ENCODE results near the gene PPFIA1.
"Not testable (repeated sequence)": the region's sequence is repeated elsewhere in the genome, so short reads cannot be mapped to it uniquely, and the experiment has no call there.

The PPFIA1 gene

DNA sequence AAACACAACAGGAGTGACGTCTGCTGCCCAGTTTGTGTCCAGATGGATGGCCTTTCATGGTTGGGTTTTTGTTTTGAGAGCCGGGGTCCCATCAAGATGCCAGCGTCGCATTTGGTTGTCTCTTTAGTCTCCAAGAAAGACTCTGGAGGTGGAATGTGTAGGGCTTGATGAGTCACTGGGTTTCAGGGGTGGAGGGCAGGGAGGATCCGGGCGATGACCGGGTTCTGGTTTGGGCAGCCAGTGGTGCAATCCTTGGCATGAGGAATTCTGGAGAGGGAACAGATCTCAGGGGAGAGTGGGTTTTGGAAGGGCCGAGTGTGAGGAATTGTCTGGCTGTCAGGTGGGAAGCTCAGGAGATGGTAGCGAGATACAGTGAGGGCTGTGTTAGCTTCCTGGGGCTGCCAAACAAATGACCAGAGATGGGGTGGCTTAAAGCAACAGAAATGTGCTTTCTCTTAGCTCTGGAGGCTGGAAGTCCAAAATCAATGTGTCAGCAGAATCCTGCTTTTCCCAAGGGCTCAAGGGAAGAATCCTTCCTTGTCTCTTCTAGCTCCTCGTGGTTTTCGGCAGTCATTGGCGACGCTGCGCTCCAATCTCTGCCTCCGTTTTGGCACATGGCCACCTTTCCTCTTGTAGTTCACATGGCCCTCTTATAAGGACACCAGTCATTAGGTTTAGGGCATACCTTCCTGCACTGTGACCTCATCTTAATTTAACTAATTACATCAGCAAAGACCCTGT lies 26.4 kb upstream of the PPFIA1 start:
- Mint-ChIP-seq H3K27ac (no peak overlapping the region), H3K36me3 (no peaks in the 10 kb centered on the region), H3K9me3 (peaks cover 6% of the 10 kb centered on the region), H3K4me3 (no peak overlapping the region), H3K27me3 (peaks cover 30% of the 10 kb centered on the region), H3K4me1 (no peaks in the 10 kb centered on the region)
- ATAC-seq: no peak

GRCh38 chr11:70244698-70245097 lies 25.8 kb upstream of the PPFIA1 start:
- Mint-ChIP-seq H3K4me1 (no peaks in the 10 kb centered on the region), H3K4me3 (no peak overlapping the region), H3K9me3 (peaks cover 6% of the 10 kb centered on the region), H3K27ac (no peak overlapping the region), H3K27me3 (peaks cover 24% of the 10 kb centered on the region), H3K36me3 (no peaks in the 10 kb centered on the region)
- ATAC-seq: no peak

GRCh38 chr11:70246196-70246595 lies 24.3 kb upstream of the PPFIA1 start:
- Mint-ChIP-seq H3K27me3 (peaks cover 22% of the 10 kb centered on the region), H3K9me3 (peaks cover 6% of the 10 kb centered on the region), H3K4me3 (no peak overlapping the region), H3K36me3 (no peaks in the 10 kb centered on the region), H3K4me1 (no peaks in the 10 kb centered on the region), H3K27ac (no peak overlapping the region)
- ATAC-seq: no peak

DNA sequence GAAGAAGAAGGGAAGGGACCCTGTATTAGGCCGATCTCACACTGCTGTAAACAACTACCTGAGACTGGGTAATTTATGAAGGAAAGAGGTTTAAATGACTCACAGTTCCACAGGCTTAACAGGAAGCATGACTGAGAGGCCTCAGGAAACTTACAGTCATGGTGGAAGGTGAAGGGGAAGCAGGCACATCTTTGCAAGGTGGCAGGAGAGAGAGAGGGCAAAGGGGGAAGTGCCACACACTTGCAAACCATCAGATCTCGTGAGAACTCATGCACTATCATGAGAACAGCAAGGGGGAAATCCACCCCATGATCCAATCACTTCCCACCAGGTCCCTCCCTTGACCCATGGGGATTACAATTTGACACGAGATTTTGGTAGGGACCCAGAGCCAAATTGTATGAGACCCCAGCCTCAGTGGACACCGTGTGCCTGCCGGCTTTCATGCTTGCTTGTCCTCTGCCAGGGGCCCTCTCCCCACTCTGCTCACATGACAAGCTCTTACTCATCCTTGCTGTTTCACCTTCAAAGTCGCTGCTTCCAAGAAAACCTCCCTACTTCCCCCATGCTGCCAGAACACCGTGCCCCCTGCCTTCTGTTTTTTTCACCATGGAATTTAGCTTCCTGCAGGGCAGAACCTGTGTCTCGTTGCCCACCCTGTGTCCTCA lies 23.3 kb upstream of the PPFIA1 start:
- H3K27ac Mint-ChIP-seq: no peak overlapping the region
- ATAC-seq: no peak

GRCh38 chr11:70247710-70248072 lies 22.8 kb upstream of the PPFIA1 start:
- peaks cover 2% of the 10 kb centered on the region for H3K4me1 Mint-ChIP-seq
- H3K27ac Mint-ChIP-seq: no peak overlapping the region
- no peak overlapping the region for H3K4me3 Mint-ChIP-seq
- H3K27me3 Mint-ChIP-seq: peaks cover 28% of the 10 kb centered on the region
- ATAC-seq: no peak
- H3K36me3 Mint-ChIP-seq: no peaks in the 10 kb centered on the region
- peaks cover 6% of the 10 kb centered on the region for H3K9me3 Mint-ChIP-seq

More for the DNA sequence above, 23.3 kb upstream of the PPFIA1 start:
- Mint-ChIP-seq H3K9me3 (peaks cover 6% of the 10 kb centered on the region), H3K4me3 (no peak overlapping the region), H3K36me3 (no peaks in the 10 kb centered on the region), H3K27me3 (peaks cover 30% of the 10 kb centered on the region), H3K4me1 (no peaks in the 10 kb centered on the region)

DNA sequence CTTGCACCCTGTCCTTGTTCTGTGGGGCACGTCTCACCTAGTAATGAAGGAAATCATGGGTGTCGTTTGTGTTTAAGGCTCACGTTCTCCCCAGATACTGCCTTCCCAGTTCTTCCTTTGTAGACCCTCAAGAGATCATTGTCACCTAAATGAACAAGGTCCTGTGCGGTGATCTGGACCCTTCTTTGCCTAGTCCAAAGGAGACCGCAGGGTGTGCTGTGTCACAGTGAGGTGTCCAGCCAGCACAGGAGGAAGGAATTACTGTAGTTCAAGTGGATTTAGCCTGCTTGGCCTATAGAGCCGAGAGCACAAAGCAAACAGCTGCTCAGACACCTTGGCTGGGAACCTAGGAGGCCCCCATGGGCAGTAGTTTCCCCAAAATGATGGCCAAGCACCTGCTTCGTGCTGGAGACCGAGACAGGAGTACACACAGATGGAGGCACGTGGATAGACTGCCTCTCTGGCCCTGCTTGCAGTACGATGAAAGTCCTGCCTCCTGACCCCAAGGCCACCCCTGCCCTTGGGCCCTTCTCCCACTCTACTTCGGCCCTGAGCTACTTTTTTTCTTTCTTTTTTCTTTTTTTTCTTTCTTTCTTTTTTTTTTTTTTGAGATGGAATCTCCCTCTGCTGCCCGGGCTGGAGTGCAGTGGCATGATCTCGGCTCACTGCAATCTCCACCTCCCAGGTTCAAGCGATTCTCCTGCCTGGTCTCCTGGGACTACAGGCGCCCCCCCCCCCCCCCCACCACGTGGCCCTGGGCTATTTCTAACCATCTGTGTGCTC lies 19.4 kb upstream of the PPFIA1 start:
- ATAC-seq: no peak
- Mint-ChIP-seq H3K4me1 (peaks cover 10% of the 10 kb centered on the region), H3K36me3 (no peaks in the 10 kb centered on the region), H3K27me3 (peaks cover 39% of the 10 kb centered on the region), H3K4me3 (no peak overlapping the region), H3K27ac (no peak overlapping the region), H3K9me3 (peaks cover 6% of the 10 kb centered on the region)

DNA sequence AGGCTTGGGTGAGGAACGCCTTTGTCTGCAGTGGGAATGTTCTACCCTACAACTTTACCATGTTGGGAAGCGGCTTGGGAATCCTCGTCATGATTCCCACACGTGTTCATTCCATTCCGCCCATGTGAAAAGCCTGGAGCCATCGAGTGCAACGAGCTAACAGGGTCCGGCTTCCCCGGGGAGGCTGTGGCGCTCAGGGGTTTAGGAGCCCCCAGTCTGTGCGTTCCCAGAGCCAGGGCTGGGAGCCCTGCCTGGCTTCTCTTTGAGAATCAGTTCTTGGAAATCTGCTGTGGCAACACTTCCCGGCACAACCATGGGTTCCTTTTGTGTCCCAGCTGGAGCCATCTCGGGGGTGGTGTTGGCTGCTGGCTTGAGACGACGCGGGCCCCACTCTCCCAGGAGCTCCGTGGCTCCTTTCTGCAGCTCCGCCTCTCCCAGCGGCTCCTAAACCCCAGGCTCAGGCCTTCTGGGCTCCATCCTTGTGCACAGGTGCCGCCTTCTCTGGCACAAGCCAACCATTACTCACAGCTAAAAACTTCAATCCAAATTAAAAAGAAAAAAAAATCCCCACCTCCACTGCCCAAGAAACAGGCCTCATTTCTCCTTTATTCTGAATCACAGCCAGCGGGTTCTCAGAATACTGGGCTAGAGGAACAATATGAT lies 18.7 kb upstream of the PPFIA1 start:
- ATAC-seq: no peak
- no peak overlapping the region for H3K27ac Mint-ChIP-seq
- peaks cover 6% of the 10 kb centered on the region for H3K9me3 Mint-ChIP-seq
- H3K36me3 Mint-ChIP-seq: no peaks in the 10 kb centered on the region
- H3K4me3 Mint-ChIP-seq: no peak overlapping the region
- peaks cover 10% of the 10 kb centered on the region for H3K4me1 Mint-ChIP-seq
- H3K27me3 Mint-ChIP-seq: peaks cover 39% of the 10 kb centered on the region

- no peak overlapping the region for H3K27ac Mint-ChIP-seq
- H3K4me1 Mint-ChIP-seq: peaks cover 10% of the 10 kb centered on the region
- peaks cover 39% of the 10 kb centered on the region for H3K27me3 Mint-ChIP-seq
- ATAC-seq: peak; percentile 54
- no peak overlapping the region for H3K4me3 Mint-ChIP-seq
- no peaks in the 10 kb centered on the region for H3K9me3 Mint-ChIP-seq
- H3K36me3 Mint-ChIP-seq: no peaks in the 10 kb centered on the region
Measured at GRCh38 chr11:70252844-70253243, 17.6 kb upstream of the PPFIA1 start.

DNA sequence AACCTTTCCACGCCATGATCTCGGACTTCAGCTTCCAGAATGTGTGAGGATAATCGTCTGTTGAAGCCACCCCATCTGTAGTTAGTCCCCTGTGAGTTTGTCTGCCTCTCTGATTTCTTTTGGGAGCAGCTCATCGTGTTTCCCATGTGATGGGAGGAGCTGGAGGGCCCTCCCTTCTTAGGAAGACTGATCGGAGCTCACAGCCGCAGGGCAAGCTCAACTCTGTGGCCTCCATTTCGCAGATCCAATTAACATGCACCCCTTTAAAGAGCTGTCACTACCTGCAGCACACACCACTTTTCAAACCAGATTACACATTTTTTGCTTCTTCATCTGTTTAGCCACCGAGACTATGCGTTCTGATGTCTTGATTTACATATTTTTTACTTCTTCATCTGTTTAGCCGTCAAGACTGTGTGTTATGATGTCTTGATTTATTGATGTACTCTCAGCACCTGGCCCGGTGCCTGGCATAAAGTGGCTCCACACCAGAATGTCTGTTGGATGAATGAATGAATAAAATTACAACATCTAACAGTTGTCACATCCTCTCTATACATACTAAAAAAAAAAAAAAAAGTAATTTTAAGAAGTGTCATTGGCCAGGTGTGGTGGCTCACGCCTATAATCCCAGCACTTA lies 14.9 kb upstream of the PPFIA1 start:
- H3K27ac Mint-ChIP-seq: no peak overlapping the region
- H3K27me3 Mint-ChIP-seq: peaks cover 36% of the 10 kb centered on the region
- H3K9me3 Mint-ChIP-seq: no peaks in the 10 kb centered on the region
- no peak for ATAC-seq
- peaks cover 10% of the 10 kb centered on the region for H3K4me1 Mint-ChIP-seq
- H3K4me3 Mint-ChIP-seq: no peak overlapping the region
- no peaks in the 10 kb centered on the region for H3K36me3 Mint-ChIP-seq

DNA sequence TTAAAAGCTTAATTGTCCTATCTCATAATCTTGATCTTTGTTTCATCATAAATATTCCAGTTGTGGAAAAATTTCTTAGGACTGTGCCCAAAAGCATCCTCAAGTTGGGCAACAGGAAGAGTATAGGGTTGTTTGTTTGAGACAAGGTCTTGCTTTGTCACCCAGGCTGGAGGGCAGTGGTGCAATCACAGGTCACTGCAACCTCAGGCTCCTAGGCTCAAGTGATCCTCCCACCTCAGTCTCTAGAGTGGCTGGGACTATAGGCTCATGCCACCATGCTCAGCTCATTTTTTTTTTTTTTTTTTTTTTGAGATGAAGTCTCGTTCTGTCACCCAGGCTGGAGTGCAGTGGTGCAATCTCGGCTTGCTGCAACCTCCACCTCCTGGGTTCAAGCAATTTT lies 11.4 kb upstream of the PPFIA1 start:
- not testable (repeated sequence) for H3K27ac Mint-ChIP-seq

GRCh38 chr11:70262951-70263350 lies 7.5 kb upstream of the PPFIA1 start:
- Mint-ChIP-seq H3K4me1 (peaks cover 7% of the 10 kb centered on the region), H3K36me3 (no peaks in the 10 kb centered on the region), H3K9me3 (no peaks in the 10 kb centered on the region), H3K27me3 (peaks cover 21% of the 10 kb centered on the region), H3K27ac (no peak overlapping the region), H3K4me3 (no peak overlapping the region)
- ATAC-seq: no peak

More for the DNA sequence above, 11.4 kb upstream of the PPFIA1 start:
- H3K36me3 Mint-ChIP-seq, H3K4me1 Mint-ChIP-seq, ATAC-seq, H3K9me3 Mint-ChIP-seq, H3K4me3 Mint-ChIP-seq: not testable (repeated sequence)
- peaks cover 29% of the 10 kb centered on the region for H3K27me3 Mint-ChIP-seq

- ATAC-seq: no peak
- H3K36me3 Mint-ChIP-seq: no peaks in the 10 kb centered on the region
- no peak overlapping the region for H3K27ac Mint-ChIP-seq
- peaks cover 7% of the 10 kb centered on the region for H3K4me1 Mint-ChIP-seq
- H3K27me3 Mint-ChIP-seq: peaks cover 24% of the 10 kb centered on the region
- H3K9me3 Mint-ChIP-seq: no peaks in the 10 kb centered on the region
- H3K4me3 Mint-ChIP-seq: no peak overlapping the region
Measured at GRCh38 chr11:70263363-70263762, 7.1 kb upstream of the PPFIA1 start.

DNA sequence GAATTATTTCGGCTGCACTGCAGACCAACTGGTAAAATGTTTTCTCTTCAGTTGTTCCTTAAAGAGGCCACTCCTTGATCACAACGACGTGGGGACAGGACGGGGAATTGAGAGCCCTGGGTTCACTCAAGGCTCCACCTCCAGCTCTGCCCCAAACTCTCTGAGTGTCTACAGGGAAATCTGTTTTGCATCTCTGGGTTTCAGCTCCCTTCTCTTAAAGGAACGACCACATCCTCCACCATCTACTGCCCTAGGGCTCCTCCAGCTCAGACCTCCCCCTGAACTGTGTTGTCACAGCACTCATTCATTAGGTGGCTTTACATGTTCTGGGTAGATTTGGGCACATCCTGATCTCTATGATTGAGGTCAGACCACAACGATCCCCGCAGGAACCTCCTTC lies 5.1 kb upstream of the PPFIA1 start:
- ATAC-seq: peak; percentile 44
- Mint-ChIP-seq H3K27me3 (peaks cover 24% of the 10 kb centered on the region), H3K27ac (no peak overlapping the region)

GRCh38 chr11:70267405-70267950 lies 3.0 kb upstream of the PPFIA1 start:
- no peak for ATAC-seq
- H3K4me3 Mint-ChIP-seq: no peak overlapping the region
- H3K27ac Mint-ChIP-seq: no peak overlapping the region
- no peaks in the 10 kb centered on the region for H3K36me3 Mint-ChIP-seq
- no peaks in the 10 kb centered on the region for H3K9me3 Mint-ChIP-seq
- peaks cover 28% of the 10 kb centered on the region for H3K4me1 Mint-ChIP-seq
- peaks cover 24% of the 10 kb centered on the region for H3K27me3 Mint-ChIP-seq

More for the DNA sequence above, 5.1 kb upstream of the PPFIA1 start:
- H3K4me3 Mint-ChIP-seq: no peak overlapping the region
- H3K36me3 Mint-ChIP-seq: no peaks in the 10 kb centered on the region
- H3K4me1 Mint-ChIP-seq: peaks cover 16% of the 10 kb centered on the region
- no peaks in the 10 kb centered on the region for H3K9me3 Mint-ChIP-seq
